NCI-H128 (cell line): ENCODE measurements around the gene LDAF1.
"Not testable (repeated sequence)": the region's sequence is repeated elsewhere in the genome, so short reads cannot be mapped to it uniquely, and the experiment has no call there.

ENCODE experiments used
- DNase-seq: peaks from one replicate; lab custom pipeline; 2025; ENCODE audit not compliant: unreplicated experiment; lab: John Stamatoyannopoulos, UW

LDAF1 gene

GRCh38 chr16:21158208-21159110 lies at the start of gene LDAF1:
LDAF1 (plus strand) TSS chr16:21158674; CDS start chr16:21161183, 2,509 bp downstream.
- DNase-seq = peak; percentile 22

GRCh38 chr16:21115551-21115950 lies 42.9 kb upstream of the LDAF1 start:
- DNase-seq = not testable (repeated sequence)

GRCh38 chr16:21116148-21116693 lies 42.3 kb upstream of the LDAF1 start:
- DNase-seq = no peak

DNA sequence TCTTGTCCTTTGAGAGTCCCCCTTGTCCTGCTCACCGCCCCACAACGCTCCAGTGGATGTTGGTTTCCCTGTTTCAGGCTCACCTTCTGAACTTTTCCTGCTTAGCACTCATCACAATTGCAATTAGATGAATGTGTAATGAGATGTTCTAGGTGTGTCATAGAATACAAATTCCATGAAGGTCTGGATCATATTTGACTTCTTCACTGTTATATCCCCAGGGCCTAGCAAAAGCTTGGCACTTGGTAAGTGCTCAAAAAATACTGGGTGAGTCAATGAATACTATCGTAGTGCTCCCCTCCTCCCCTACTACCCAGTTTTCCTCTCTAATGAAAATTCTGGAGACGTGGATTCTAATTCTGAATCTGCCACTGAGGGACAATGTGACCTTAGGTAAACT lies 40.9 kb upstream of the LDAF1 start:
- DNase-seq = no peak

DNA sequence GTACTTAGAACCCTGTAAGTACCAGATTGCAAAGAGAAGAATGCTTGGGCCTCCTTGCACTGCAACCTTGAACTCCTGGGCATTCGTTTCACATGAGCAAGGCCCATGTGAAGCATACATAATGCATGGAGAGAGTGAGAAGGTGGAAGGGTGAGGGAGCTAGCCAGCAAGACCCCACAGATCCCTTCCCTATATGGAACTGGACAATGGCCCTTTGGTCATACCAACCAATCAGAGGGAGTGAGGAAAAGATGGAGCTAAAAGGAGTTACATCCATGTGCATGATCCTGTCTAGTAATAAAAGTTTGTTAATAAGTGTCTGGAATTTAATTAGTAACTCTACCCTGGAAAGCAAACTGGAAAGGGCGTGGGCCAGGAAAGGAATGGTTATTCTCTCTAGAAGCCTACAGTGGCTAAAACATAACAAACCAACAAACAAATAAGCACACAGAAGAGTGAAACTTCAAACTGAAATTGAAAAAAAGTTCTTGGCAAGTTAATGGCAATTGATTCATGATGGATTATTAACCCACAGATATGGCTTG lies 37.4 kb upstream of the LDAF1 start:
- DNase-seq = no peak

DNA sequence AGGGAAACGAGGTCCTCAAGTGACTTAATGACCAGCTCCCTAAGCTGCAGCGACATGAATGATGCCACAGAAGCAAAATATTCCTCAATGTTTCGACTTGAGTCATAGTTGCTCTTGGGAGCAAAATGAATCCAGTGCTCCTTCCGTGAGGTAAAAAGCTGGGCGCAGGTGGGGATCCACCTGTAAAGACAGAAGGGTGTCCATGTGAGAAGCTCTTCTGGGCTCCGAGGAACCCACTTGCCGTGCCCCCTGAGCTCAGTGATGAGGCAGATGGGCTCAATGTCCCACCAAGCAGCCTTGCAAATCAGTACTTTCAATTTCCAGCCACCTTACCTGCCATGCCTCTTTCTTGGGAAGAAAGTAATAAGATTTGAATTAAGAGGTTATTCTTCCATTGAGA lies 33.3 kb upstream of the LDAF1 start:
- no peak for DNase-seq

DNA sequence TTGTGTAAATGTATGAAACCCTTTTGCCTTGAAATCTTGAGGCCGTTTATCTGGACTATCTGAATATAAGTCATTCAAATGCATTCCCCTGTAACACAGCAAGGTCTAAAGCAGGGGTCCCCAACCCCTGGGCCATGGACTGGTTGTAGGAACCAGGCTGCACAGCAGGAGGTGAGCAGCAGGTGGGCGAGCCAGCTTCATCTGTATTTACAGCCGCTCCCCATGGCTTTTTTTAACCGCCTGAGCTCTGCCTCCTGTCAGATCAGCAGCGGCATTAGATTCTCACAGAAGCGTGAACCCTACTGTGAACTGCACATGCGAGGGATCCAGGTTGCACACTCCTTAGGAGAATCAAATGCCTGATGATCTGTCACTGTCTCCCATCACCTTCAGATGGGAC lies 32.0 kb upstream of the LDAF1 start:
- DNase-seq = no peak

- DNase-seq = no peak
Observed at GRCh38 chr16:21128991-21129390, 29.5 kb upstream of the LDAF1 start.

GRCh38 chr16:21130811-21131210 lies 27.7 kb upstream of the LDAF1 start:
- no peak for DNase-seq

- no peak for DNase-seq
Observed at GRCh38 chr16:21134053-21134452, 24.4 kb upstream of the LDAF1 start.

- no peak for DNase-seq
Observed at GRCh38 chr16:21145738-21146137, 12.7 kb upstream of the LDAF1 start.

DNA sequence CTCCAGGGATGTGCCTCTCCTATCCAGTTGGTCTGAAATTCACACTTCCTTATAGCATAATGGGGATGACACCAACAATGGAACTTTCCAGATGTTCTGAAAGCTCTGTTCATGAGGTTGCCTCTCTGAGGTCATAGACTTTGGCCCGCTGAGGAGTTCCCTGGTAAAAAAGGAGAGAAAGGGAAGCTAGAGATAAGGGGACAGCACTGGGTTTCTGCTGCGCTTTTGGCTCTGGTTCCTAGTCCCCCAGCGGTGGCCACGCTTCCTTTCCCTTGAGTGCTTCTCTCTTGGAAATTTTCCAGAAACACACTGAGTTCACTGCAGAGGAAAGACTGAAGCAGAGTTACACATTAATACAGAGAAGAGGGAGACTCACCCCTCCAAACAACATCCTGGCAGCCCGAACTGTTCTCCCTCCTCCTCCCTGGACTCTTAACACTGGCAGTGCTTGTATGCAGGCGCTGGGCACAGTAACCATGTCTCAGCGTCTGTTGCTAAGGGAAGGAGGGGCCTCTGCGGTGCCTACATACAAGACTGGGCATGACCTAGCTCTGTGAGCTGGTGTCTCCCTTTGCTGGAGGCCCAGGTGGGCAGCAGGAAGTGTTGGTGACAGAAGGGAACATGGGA lies 8.0 kb upstream of the LDAF1 start, which contains the start of gene DNAH3:
DNAH3 (minus strand) TSS at position 472 of the 627 bp plus-strand sequence. CDS start 527 bp downstream, outside the sequence.
- peak; percentile 50 for DNase-seq

DNA sequence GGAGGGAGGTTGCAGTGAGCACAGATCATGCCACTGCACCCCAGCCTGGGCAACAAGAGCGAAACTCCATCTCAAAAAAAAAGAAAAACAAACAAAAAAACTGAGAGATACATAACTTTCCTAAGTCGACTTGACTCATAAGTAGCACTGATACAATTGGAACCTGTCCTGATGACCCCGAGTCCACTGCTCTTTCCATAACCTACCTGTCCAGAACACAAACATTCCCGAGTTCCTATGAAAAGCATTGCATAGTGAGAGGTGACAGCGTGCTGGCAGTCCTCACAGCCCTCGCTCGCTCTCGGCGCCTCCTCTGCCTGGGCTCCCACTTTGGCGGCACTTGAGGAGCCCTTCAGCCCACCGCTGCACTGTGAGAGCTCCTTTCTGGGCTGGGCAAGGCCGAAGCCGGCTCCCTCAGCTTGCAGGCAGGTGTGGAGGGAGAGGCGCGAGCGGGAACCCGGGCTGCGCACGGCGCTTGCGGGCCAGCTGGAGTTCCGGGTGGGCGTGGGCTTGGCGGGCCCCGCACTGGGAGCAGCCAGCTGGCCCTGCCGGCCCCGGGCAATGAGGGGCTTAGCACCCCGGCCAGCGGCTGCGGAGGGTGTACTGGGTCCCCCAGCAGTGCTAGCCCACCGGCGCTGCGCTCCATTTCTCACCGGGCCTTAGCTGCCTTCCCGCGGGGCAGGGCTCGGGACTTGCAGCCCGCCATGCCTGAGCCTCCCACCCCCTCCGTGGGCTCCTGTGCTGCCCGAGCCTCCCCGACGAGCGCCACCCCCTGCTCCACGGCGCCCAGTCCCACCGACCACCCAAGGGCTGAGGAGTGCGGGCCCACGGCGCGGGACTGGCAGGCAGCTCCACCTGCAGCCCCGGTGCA lies 6.1 kb upstream of the LDAF1 start:
- not testable (repeated sequence) for DNase-seq

DNA sequence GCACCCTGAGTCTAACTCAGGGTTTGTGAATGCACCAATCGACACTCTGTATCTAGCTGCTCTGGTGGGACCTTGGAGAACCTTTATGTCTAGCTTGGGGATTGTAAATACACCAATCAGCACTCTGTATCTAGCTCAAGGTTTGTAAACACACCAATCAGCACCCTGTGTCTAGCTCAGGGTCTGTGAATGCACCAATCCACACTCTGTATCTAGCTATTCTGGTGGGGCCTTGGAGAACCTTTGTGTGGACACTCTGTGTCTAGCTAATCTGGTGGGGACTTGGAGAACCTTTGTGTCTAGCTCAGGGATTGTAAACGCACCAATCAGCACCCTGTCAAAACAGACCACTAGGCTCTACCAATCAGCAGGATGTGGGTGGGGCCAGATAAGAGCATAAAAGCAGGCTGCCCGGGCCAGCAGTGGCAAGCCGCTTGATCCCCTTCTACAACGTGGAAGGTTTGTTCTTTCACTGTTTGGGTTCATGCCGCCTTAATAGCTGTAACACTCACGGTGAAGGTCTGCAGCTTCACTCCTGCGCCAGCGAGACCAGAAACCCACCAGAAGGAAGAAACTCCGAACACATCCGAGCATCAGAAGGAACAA lies 5.2 kb upstream of the LDAF1 start:
- DNase-seq = not testable (repeated sequence)

DNA sequence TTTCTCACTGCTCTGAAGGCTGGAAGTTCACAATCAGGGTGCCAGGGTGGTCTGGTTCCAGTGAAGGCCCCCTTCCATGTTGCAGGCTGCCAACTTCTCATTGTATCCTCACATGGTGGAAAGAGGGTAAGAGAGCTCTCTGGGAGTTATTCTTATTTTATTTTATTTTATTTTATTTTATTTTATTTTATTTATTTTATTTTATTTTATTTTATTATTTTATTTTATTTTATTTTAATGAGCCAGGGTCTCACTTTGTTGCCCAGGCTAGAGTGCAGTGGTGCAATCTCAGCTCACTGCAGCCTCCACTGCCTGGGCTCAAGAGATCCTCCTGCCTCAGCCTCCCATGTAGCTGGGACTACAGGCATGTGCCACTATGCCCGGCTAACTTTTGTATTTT lies 2.5 kb upstream of the LDAF1 start:
- not testable (repeated sequence) for DNase-seq

DNA sequence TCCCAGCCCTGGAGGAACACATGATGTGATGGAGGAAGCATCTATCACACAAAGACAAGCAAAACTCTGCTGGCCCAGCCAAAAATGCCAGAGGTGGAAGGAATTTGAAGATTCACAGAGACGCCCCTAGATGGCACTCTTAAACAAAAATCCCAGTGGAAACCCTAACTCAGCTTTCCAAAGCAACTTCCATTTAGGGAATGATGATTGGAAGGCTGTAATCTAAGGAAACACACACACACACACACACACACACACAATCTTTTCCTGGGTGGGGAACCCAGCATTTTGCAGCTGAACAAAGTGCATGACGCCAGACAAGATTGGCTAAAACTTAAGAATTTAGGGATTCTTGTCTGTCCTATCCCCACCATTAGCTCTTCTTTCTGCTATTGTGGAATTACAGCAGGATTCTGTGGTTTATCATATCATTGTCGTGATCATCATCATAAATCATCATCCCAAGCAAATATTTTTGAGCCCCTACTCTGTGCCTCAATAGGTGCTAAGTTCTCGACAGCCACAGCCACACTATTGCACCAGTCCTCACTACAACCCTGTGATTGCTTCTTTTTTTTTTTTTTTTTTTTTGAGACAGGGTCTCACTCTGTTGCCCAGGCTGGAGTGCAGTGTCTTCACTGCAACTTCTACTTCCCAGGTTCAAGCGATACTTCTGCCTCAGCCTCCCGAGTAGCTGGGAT lies 1.6 kb upstream of the LDAF1 start:
- no peak for DNase-seq

DNA sequence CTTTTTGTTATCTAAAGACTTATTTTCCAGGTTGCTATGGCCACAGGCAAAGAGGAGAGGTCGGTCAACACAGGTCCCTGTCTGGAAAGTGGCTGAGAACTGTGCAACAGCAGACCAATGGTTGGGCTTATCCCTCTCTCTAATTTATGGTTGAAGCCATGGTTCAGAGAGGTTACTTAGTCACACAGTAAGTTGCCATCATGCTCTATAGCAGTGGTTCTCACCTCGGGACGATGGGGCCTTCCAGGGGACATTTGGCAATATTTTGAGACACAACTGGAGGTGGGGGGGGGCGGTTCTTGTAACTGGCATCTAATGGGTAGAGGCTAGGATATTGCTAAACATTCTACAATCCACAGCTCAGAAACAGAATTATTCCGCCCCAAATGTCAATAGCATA lies 842 bp upstream of the LDAF1 start:
- DNase-seq = no peak

DNA sequence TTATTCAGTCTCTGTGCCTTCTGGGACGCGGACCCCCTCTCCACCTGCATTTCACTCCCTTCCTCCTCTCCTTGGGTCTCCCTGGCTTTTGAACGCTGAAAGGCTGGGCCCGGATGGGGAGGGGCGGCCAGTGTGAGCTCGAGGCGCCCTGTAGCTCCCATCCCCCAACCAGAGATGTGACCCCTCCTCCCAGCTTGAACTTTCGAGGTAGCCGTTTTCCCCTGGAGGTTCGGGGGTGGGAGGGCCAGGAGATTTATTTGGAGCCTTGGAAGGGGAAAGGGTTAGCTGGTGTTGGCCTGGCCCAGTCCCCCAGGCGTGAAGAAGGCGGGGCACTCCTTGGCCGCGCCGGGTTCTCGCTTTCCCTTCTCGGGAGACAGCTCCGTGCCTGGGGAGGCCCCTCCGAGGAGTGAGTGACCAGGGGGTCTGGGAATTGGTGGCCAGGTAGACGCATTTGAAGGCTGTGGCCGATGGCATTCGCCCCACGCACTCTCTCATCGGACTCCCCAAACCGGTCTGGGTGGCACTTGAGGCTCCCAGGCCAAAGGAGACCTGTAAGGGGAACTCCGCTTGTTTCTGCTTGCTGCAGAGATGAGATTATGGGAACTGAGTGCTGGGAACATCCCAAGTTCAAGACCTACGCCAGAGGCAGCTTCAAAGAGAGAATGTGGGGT lies 942 bp downstream of the LDAF1 start:
- no peak for DNase-seq

- DNase-seq = no peak
Observed at GRCh38 chr16:21160276-21160675, 1.8 kb downstream of the LDAF1 start.
